MM.1S (cell line): ENCODE measurements around the gene CACNA2D1.

Experiments used
- EZH2 ChIP-seq: fragments of 300-600 bp; sonication (generic); optimal IDR thresholded peaks from 2 replicates; pipeline ENCODE3; 2017; ENCODE audit warnings: low read depth, mild to moderate bottlenecking, antibody characterized with exemption, low read length, mixed read lengths
- EZH2phosphoT487 ChIP-seq: fragments of 300-600 bp; sonication (generic); IDR thresholded peaks from 2 replicates; pipeline ENCODE4 v1.6.1; 2018; ENCODE audit warnings: antibody characterized with exemption, low read length
- TF ChIP-seq, protein P1 (sequence below): fragments of 300-600 bp; sonication (generic); IDR thresholded peaks from 2 replicates; pipeline ENCODE4 v1.5.1; 2016; ENCODE audit warnings: antibody characterized with exemption, low read length, mixed read lengths

DNA sequence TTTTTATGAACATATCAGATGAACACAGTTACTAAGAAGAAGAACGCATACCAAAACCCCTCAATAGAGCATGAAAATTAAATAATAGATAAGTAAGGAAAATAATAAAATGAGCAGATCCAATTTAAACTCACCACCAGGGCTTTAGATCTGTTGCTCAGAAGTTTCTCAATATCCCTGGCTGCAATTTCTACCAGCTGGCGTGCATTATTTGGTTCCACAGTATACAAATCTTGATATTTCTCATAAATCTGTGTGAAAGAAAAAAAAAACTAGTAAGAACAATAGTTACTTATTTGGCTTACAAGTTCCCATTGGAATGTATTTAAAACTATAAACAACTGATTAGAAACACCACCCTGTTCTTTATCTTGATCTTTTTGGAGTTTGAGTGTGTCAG is 108.6 kb downstream of the CACNA2D1 start:
- TF ChIP-seq, protein P1, sequence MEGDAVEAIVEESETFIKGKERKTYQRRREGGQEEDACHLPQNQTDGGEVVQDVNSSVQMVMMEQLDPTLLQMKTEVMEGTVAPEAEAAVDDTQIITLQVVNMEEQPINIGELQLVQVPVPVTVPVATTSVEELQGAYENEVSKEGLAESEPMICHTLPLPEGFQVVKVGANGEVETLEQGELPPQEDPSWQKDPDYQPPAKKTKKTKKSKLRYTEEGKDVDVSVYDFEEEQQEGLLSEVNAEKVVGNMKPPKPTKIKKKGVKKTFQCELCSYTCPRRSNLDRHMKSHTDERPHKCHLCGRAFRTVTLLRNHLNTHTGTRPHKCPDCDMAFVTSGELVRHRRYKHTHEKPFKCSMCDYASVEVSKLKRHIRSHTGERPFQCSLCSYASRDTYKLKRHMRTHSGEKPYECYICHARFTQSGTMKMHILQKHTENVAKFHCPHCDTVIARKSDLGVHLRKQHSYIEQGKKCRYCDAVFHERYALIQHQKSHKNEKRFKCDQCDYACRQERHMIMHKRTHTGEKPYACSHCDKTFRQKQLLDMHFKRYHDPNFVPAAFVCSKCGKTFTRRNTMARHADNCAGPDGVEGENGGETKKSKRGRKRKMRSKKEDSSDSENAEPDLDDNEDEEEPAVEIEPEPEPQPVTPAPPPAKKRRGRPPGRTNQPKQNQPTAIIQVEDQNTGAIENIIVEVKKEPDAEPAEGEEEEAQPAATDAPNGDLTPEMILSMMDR, result no peak
- TF ChIP-seq EZH2 (no peak), EZH2phosphoT487 (no peak)
